ENCODE data around the gene DUSP8. TPM values are rescaled to one million over a fixed set of nuclear protein-coding genes. Genes with fewer than 3 reads are reported as not detected.

Gene DUSP8
- polyA plus RNA-seq, 1 experiment = 1.5 TPM

GRCh38 chr11:1516273-1517067, 55.6 kb downstream of the DUSP8 start:
- ChIA-PET POLR2A (interaction anchor here (0.6 kb wide), 1 partner anchor 59 kb away, joined by 4 read pairs; no protein-coding TSS in a partner anchor), CTCF (interaction anchor here (0.7 to 2.9 kb wide), 6 partner anchors 20 to 313 kb away, joined by 3 to 18 read pairs (median 4); no protein-coding TSS in a partner anchor)
- Histone ChIP-seq H3K9me3 (ENCODE audit: control insufficient read depth, insufficient read depth, low read length) (no peaks in the 10 kb centered on the region; the same call in 1 of the 2 replicates), H3K27ac (ENCODE audit: low read depth, low read length) (no peak overlapping the region), H3K4me3 (ENCODE audit: low read depth, low read length) (no peak overlapping the region), H3K27me3 (ENCODE audit: control insufficient read depth, insufficient read depth, low read length) (no peaks in the 10 kb centered on the region)
- TF ChIP-seq CTCF (IDR thresholded peaks at IDR 0.05; ENCODE audit: low read depth, low read length) = no peak
- DNase-seq (ENCODE audit: low read depth, low spot score) = peak; percentile 7

GRCh38 chr11:1515082-1516060, 56.7 kb downstream of the DUSP8 start:
- TF ChIP-seq CTCF (IDR thresholded peaks at IDR 0.05; ENCODE audit: low read depth, low read length) = peak; percentile 91
- H3K27me3 ChIP-seq (ENCODE audit: control insufficient read depth, insufficient read depth, low read length) = no peaks in the 10 kb centered on the region
- POLR2A ChIA-PET = no interaction called here
- DNase-seq (ENCODE audit: low read depth, low spot score) = peak; percentile 13
- no peaks in the 10 kb centered on the region; the same call in 1 of the 2 replicates for H3K9me3 ChIP-seq (ENCODE audit: control insufficient read depth, insufficient read depth, low read length)
- CTCF ChIA-PET = interaction anchor here (0.6 to 2.9 kb wide), 15 partner anchors 10 to 399 kb away, joined by 3 to 18 read pairs (median 3); no protein-coding TSS in a partner anchor
- H3K4me3 ChIP-seq (ENCODE audit: low read depth, low read length) = no peak overlapping the region
- no peak overlapping the region for H3K27ac ChIP-seq (ENCODE audit: low read depth, low read length)

GRCh38 chr11:1514336-1515061, 57.6 kb downstream of the DUSP8 start:
- H3K27ac ChIP-seq (ENCODE audit: low read depth, low read length) = no peak overlapping the region
- CTCF ChIA-PET = interaction anchor here (0.6 to 2.9 kb wide), 13 partner anchors 9 to 399 kb away, joined by 3 to 18 read pairs (median 4); no protein-coding TSS in a partner anchor

More at GRCh38 chr11:1514336-1515061, 57.6 kb downstream of the DUSP8 start:
- TF ChIP-seq CTCF (IDR thresholded peaks at IDR 0.05; ENCODE audit: low read depth, low read length) = no peak
- Histone ChIP-seq H3K9me3 (ENCODE audit: control insufficient read depth, insufficient read depth, low read length) (no peaks in the 10 kb centered on the region; the same call in 1 of the 2 replicates), H3K27me3 (ENCODE audit: control insufficient read depth, insufficient read depth, low read length) (no peaks in the 10 kb centered on the region), H3K4me3 (ENCODE audit: low read depth, low read length) (no peak overlapping the region)
- POLR2A ChIA-PET = no interaction called here
- no peak for DNase-seq (ENCODE audit: low read depth, low spot score)
